GM19238 (cell line): Measurements from ENCODE around the gene OR14A2.
"Not testable (repeated sequence)": the region's sequence is repeated elsewhere in the genome, so short reads cannot be mapped to it uniquely, and the experiment has no call there.

Experiments used
- DNase-seq: peaks from one replicate; pipeline ENCODE4 v3.0.0; 2011; ENCODE audit warnings: low spot score; ENCODE audit not compliant: insufficient read length

Gene OR14A2

GRCh38 chr1:247748041-247748440 lies at the start of gene OR14A2:
TSS of gene OR14A2 (minus strand) at chr1:247748141.
- DNase-seq, result no peak

DNA sequence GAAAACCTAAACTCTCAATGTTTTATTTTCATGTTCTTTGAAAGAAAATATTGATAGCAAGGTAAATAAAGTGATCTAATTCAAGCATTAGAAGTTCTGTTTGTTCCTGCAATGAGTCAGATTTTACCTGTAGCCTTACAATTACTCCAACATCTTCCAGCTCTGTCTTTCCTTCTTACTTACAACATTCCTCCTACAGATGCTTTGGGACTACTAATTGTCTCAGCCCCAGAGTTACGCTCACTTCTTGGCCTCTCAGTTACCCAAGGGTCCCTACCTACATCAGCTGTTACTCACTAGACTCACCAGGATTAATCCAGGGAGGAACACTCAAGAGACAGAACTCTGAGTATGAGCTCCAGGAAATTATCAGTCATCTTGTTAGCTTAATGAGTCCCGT lies 49.6 kb upstream of the OR14A2 start:
- DNase-seq, result no peak

- DNase-seq, result no peak
These were observed 21.7 kb upstream of the OR14A2 start for GRCh38 chr1:247769603-247770002.

DNA sequence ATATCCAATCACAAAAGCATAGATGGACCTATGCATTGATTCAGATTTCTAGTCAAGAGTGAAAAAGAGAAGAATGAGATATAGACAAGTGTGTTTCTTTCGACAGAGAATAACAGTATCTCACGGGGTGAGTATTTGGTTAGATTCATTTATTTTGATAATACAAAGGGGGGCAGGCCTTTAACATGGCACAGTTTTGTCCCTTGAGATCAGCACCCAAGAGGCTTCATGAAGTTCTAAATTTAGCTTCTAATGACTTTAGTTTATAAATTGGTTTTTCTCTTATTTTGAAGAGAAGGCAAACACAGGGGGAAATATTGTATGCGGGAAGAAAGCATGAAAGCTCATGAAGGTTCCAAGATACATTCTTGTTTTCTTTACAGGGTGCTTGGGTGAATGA lies 12.5 kb upstream of the OR14A2 start, which contains the start of gene OR1C1:
OR1C1 (minus strand) TSS at position 101 of the 400 bp plus-strand sequence. CDS start 2,150 bp downstream, outside the sequence.
- no peak for DNase-seq

DNA sequence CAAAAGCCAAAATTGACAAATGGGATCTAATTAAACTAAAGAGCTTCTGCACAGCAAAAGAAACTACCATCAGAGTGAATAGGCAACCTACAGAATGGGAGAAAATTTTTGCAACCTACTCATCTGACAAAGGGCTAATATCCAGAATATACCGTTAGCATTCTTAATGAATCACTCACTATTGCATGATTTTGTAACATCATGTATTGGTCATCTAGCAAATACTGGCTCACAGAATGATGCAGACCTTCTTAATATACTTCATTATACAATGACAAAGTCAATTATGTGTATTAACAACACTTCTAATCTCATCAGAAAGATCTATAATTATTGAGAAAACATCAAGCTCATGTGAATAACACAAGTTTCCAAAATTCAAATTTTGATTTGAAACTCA lies 6.4 kb upstream of the OR14A2 start:
- DNase-seq, result not testable (repeated sequence)

DNA sequence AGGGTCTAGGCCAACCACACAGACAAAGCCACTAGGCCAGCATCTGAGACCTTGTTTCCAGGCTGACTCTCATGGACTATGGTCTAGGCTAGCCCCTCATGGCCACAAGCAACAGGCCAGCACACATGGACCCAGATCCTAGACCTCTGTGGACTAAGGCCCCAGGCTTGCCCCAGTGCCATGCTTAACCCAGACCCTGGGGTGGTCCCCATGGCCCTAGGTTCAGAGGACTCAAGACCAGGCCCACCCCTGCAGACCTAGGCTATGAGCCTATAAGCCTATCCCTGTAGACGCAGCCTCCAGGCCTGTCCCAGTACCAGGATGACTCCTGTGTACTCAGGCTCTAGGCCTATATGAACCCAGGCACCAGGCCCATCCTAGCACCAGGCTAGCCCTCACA lies 1.9 kb upstream of the OR14A2 start:
- no peak for DNase-seq

DNA sequence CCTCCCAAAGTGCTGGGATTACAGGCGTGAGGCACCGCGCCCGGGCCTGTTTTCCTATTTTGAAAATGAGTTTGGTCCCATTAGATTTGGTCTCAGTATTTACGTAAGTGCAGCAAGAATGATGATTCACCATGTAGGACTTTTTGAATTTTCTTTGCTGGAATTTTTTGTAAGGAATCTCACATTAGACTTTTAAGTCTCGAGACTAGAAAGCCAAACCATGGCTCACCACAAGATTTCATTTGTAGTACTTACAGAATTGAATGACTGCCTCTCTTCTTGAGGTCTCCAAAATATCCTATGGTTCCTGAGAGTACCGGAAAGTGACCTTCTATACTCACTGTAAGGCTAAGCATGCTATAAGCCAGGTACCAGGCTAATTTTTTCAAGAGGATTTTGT lies 325 bp downstream of the OR14A2 start:
- DNase-seq, result no peak

DNA sequence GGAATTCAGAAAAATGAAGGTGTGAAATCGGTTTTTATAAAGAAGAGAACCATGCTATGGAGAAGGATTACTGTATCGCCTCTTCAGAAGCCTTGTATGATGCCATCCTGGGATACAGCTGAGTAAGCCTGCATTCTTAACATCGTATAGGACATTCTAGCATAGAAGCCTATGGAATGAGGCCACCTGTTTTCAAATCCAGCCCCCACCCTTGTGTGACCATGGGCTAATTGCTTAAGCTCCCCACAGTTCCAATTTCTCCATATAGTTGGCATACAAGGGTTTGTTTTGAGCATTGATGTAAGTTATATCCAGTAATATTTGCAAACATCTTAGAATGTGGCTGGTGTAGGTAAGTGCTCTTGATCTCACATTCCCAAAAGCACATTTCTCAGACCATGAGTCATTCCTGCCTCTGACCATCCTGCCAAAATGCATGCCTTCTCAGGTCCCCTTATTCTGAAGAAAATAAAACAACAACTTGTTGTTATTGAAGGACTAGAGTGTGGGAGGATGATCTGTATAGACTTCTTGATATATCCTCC lies 1.5 kb downstream of the OR14A2 start:
- DNase-seq, result no peak

DNA sequence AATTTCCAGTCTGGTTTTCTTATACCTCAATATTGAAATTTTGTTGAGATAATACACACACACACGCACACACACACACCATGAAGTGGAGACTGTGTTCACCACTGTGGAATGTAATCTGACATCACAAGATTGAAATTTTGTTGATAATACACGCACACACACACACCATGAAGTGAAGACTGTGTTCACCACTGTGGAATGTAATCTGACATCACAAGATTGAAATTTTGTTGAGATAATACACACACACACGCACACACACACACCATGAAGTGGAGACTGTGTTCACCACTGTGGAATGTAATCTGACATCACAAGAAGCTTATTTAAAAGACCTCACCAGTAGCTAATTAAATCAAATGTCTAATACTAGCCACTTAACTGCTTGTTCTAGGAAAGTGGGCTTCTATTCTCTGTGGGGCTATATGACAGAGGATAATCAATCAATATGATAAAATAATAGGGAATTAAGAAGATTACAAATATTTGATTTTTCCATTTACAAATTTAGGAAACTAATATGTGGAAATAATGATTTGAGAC lies 5.7 kb downstream of the OR14A2 start:
- DNase-seq, result not testable (repeated sequence)

DNA sequence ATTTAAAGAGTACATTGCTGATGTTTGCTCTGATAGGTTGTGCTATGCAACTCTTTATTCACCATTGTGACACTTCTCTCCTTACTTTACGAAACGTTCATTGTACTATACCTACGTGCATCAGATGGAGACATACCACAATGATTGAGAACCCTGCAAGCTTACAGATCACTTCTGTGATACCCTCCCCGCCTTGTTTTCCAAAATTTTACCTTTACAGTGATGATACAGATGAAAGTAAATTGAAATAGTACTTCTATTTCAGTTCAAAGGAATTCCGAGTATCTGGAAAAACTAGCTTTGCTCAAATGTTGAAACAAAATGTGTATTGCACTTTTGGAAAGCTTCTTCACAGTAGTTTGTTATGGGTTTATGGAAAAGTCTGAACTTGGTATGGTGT lies 6.2 kb downstream of the OR14A2 start:
- no peak for DNase-seq

DNA sequence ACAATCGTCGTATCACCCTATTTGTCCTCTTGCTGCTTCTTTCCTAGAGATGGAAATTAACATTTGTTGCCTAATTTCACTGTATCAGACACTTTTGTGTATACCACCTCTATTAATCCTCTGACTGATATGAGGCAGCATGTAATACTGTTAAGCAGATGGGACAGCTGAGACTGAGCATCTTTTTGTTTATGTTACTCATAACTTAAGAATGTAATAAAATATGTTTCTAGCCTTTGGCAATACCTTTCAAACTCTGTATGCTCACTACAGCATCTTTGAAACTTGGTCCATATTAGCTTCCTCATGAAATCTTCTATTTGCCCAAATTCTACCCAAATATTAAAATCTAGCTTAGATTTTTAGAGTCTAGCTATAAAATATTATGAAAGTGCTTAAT lies 7.2 kb downstream of the OR14A2 start:
- DNase-seq, result no peak

- no peak for DNase-seq
These were observed 9.6 kb downstream of the OR14A2 start, which contains the start of gene OR14K1 for GRCh38 chr1:247738315-247738714. TSS of gene OR14K1 (plus strand) at chr1:247738615. CDS start at chr1:247738615, 0 bp downstream.

DNA sequence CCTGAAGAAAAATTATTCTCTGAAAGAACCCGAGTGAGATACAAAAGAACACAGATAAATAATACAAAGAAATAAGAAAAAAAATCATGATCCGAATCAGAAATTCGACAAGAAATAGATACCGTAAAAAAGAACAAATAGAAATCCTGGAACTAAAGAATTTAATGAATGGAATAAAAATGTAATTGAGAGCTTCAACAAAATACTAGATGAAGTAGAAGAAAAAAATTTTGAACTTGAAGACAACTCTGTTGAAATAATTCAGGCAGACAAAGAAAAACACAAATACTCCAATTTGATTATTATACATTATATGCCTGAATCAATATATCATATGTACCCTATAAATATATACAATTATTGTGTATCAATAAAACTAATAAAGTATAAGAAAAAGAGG lies 26.7 kb downstream of the OR14A2 start:
- no peak for DNase-seq

GRCh38 chr1:247716546-247716945 lies 31.4 kb downstream of the OR14A2 start, which contains the start of gene OR6F1:
TSS of gene OR6F1 (minus strand) at chr1:247716646. CDS start at chr1:247712755, 3,891 bp downstream.
- DNase-seq, result no peak

DNA sequence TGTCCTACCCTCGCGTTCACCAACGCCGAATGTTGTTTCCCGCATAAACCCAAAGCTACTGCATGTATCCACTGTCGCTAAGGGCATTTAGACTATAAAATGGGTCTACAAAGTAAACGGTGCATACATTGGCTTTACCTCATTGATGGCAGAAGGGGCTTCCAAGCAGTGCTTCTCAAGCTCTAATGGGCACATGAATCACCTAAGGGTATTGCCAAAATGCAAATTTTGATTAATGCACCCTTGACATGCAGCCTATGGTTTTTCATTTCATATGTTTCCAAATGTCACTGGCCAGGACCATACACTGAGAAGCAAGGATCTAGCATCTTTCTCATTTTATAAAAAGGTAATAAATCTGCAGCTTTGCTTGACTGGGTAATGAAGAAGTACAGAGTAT lies 34.2 kb downstream of the OR14A2 start:
- no peak for DNase-seq

GRCh38 chr1:247710681-247711080 lies 37.3 kb downstream of the OR14A2 start:
- DNase-seq, result not testable (repeated sequence)

DNA sequence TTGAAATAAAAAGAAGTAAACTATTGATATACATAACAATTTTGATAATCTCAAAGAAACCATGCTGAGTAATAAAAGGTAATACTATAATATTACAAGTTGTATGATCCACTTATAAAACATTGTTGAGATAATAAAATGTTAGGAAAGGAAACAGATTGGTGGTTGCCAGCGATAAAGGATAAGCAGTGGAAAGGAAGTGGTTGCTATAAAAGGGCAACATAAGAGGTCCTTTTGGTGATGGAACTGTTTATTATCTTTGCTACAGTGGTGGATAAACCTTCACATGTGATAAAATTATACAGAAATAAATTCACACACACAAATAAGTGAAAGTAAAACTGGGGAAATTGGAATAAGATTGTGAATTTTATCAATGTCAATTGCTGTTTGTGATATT lies 46.6 kb downstream of the OR14A2 start:
- DNase-seq, result no peak

- peak; percentile 4 for DNase-seq
These were observed 66.5 kb downstream of the OR14A2 start for GRCh38 chr1:247681288-247681897.

DNA sequence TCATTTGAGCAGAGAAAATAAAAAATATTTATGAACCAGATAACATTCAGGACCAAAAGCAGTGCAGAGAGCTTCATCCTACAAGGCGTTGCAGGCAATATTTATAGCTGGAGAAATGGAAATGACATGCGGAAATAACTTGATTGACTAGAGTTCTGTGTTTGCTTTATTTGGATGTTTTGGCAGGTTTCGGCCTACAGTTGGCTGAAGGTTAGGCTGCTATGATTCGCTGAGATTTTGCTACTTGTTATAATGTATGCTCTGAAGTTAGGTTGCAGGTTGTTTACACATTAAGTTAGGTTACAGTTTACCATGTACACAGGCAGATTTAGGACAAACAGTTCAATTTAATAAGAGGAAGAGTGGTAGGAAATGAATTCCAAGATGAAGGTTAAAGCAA lies 67.8 kb downstream of the OR14A2 start:
- no peak for DNase-seq

- DNase-seq, result no peak
These were observed 68.3 kb downstream of the OR14A2 start, which contains the start of gene OR13G1 for GRCh38 chr1:247679639-247680038. TSS of gene OR13G1 (minus strand) at chr1:247679739. CDS start at chr1:247673041, 6,698 bp downstream.
